Loucy (cell line): ENCODE measurements around the gene CALN1.

ENCODE experiments used
- H2AFZ ChIP-seq: fragments of 200-600 bp; sonication (generic); 2 replicates; pipeline ENCODE4 v1.6.0; 2016; ENCODE audit warnings: antibody characterized with exemption, mild to moderate bottlenecking, low read length, moderate library complexity
- H3F3A ChIP-seq: fragments of 200-600 bp; 2 replicates; pipeline ENCODE4 v1.6.0; 2016; ENCODE audit warnings: antibody characterized with exemption, low read depth, mild to moderate bottlenecking
- H3K27me3 ChIP-seq: fragments of 200-600 bp; sonication (generic); 2 replicates; pipeline ENCODE4 v1.6.1; 2014; ENCODE audit warnings: low read length, mild to moderate bottlenecking; ENCODE audit not compliant: insufficient read depth, poor library complexity, severe bottlenecking
- H3K36me3 ChIP-seq: fragments of 200-600 bp; sonication (generic); 2 replicates; pipeline ENCODE4 v1.6.1; 2016; ENCODE audit warnings: low read length; ENCODE audit not compliant: insufficient read depth
- H3K4me1 ChIP-seq: fragments of 200-600 bp; sonication (generic); 2 replicates; pipeline ENCODE4 v1.5.1; 2014; ENCODE audit warnings: low read length, mild to moderate bottlenecking; ENCODE audit not compliant: insufficient read depth, poor library complexity, severe bottlenecking
- H3K4me2 ChIP-seq: fragments of 200-600 bp; sonication (generic); 2 replicates; pipeline ENCODE4 v1.6.0; 2014; ENCODE audit warnings: antibody characterized with exemption, low read length, low read depth, mild to moderate bottlenecking; ENCODE audit not compliant: poor library complexity, severe bottlenecking
- H3K4me3 ChIP-seq: fragments of 200-600 bp; sonication (generic); 2 replicates; pipeline ENCODE4 v1.5.1; 2014; ENCODE audit warnings: low read length, mild to moderate bottlenecking, mixed read lengths; ENCODE audit not compliant: poor library complexity, severe bottlenecking
- H3K79me2 ChIP-seq: fragments of 200-600 bp; sonication (generic); 2 replicates; pipeline ENCODE4 v1.6.1; 2014; ENCODE audit warnings: low read length; ENCODE audit not compliant: insufficient read depth
- H3K9ac ChIP-seq: fragments of 200-600 bp; sonication (generic); 2 replicates; pipeline ENCODE4 v1.6.0; 2014; ENCODE audit warnings: mild to moderate bottlenecking, low read depth, low read length, moderate library complexity; ENCODE audit not compliant: poor library complexity, severe bottlenecking
- H3K9me2 ChIP-seq: fragments of 200-600 bp; sonication (generic); replicated peaks from 2 replicates; pipeline ENCODE4 v1.6.1; 2016; ENCODE audit warnings: low read depth, low read length, mixed read lengths
- H3K9me3 ChIP-seq: fragments of 200-600 bp; sonication (generic); 2 replicates; pipeline ENCODE4 v1.6.1; 2014; ENCODE audit warnings: mild to moderate bottlenecking, antibody characterized with exemption, low read length, low read depth; ENCODE audit not compliant: insufficient read depth
- H4K20me1 ChIP-seq: fragments of 200-600 bp; sonication (generic); 2 replicates; pipeline ENCODE4 v1.6.0; 2014; ENCODE audit warnings: antibody characterized with exemption, low read length, mild to moderate bottlenecking; ENCODE audit not compliant: insufficient read depth, poor library complexity, severe bottlenecking
- CTCF ChIP-seq: fragments of 200-600 bp; sonication (generic); conservative IDR thresholded peaks from 2 replicates; pipeline ENCODE4 v1.5.1; 2014; ENCODE audit warnings: mild to moderate bottlenecking, antibody characterized with exemption, low read length
- EZH2phosphoT487 ChIP-seq: fragments of 200-600 bp; IDR thresholded peaks from 2 replicates; pipeline ENCODE4 v1.6.1; 2018; ENCODE audit warnings: antibody characterized with exemption, mild to moderate bottlenecking, moderate library complexity, borderline replicate concordance

The CALN1 gene

GRCh38 chr7:72429316-72429715, 17.2 kb upstream of the CALN1 start:
- Histone ChIP-seq H3K9me2 (no peaks in the 10 kb centered on the region), H3K9me3 (peaks cover 2% of the 10 kb centered on the region; the same call in 1 of the 2 replicates), H3K36me3 (no peaks in the 10 kb centered on the region), H3K4me3 (no peak overlapping the region), H3K27me3 (no peaks in the 10 kb centered on the region), H2AFZ (no peak overlapping the region), H3F3A (no peaks in the 10 kb centered on the region), H3K4me2 (no peak overlapping the region), H3K4me1 (no peaks in the 10 kb centered on the region), H3K79me2 (no peaks in the 10 kb centered on the region), H3K9ac (no peak overlapping the region), H4K20me1 (no peaks in the 10 kb centered on the region)
- TF ChIP-seq CTCF (no peak), EZH2phosphoT487 (no peak)

GRCh38 chr7:72416846-72417245, 4.7 kb upstream of the CALN1 start:
- no peak overlapping the region for H2AFZ ChIP-seq
- TF ChIP-seq EZH2phosphoT487 (no peak), CTCF (no peak)
- no peaks in the 10 kb centered on the region for H3K9me2 ChIP-seq
- H3K36me3 ChIP-seq, result no peaks in the 10 kb centered on the region
- peaks cover 3% of the 10 kb centered on the region; the same call in 1 of the 2 replicates for H3K9me3 ChIP-seq
- H3K4me1 ChIP-seq, result no peaks in the 10 kb centered on the region
- no peaks in the 10 kb centered on the region for H3K79me2 ChIP-seq
- H3K4me3 ChIP-seq, result no peak overlapping the region
- no peak overlapping the region for H3K9ac ChIP-seq
- H3K27me3 ChIP-seq, result no peaks in the 10 kb centered on the region
- no peaks in the 10 kb centered on the region for H4K20me1 ChIP-seq
- no peaks in the 10 kb centered on the region for H3F3A ChIP-seq
- H3K4me2 ChIP-seq, result no peak overlapping the region

- TF ChIP-seq CTCF (no peak), EZH2phosphoT487 (no peak)
- no peak overlapping the region for H3K9ac ChIP-seq
- no peaks in the 10 kb centered on the region for H3K9me2 ChIP-seq
- H3F3A ChIP-seq, result no peaks in the 10 kb centered on the region
- H3K9me3 ChIP-seq, result peaks cover 3% of the 10 kb centered on the region; the same call in 1 of the 2 replicates
- no peak overlapping the region for H3K4me2 ChIP-seq
- no peaks in the 10 kb centered on the region for H3K27me3 ChIP-seq
- no peak overlapping the region for H3K4me3 ChIP-seq
- H3K79me2 ChIP-seq, result no peaks in the 10 kb centered on the region
- H3K4me1 ChIP-seq, result no peaks in the 10 kb centered on the region
- H2AFZ ChIP-seq, result no peak overlapping the region
- no peaks in the 10 kb centered on the region for H4K20me1 ChIP-seq
- H3K36me3 ChIP-seq, result no peaks in the 10 kb centered on the region
Observed at GRCh38 chr7:72415586-72415985, 3.4 kb upstream of the CALN1 start.
